Smooth muscle cell (in vitro differentiated cells): ENCODE measurements around the gene TM6SF1. TPM values are rescaled to one million over a fixed set of nuclear protein-coding genes. Genes with fewer than 3 reads are reported as not detected.

Experiments
- DNase-seq: peaks from one replicate; lab custom pipeline; 2025; ENCODE audit not compliant: unreplicated experiment; lab: John Stamatoyannopoulos, UW
- H2AFZ ChIP-seq: fragments of 200-600 bp; sonication (generic); 2 replicates; pipeline ENCODE4 v1.6.0; 2016; ENCODE audit warnings: antibody characterized with exemption, low read depth, mild to moderate bottlenecking
- H3F3A ChIP-seq: fragments of 200-600 bp; sonication (generic); 2 replicates; pipeline ENCODE4 v1.6.0; 2017; ENCODE audit warnings: antibody characterized with exemption, low read depth
- H3K27ac ChIP-seq: fragments of 200-600 bp; sonication (generic); 2 replicates; pipeline ENCODE4 v1.5.1; 2016; ENCODE audit warnings: low read depth, mild to moderate bottlenecking
- H3K27me3 ChIP-seq: fragments of 200-600 bp; sonication (generic); 2 replicates; pipeline ENCODE4 v1.6.1; 2016; ENCODE audit warnings: low read depth, mild to moderate bottlenecking
- H3K36me3 ChIP-seq: fragments of 200-600 bp; sonication (generic); 2 replicates; pipeline ENCODE4 v1.5.1; 2016; ENCODE audit warnings: low read depth
- H3K4me1 ChIP-seq: fragments of 200-600 bp; sonication (generic); 2 replicates; pipeline ENCODE4 v1.5.1; 2016; ENCODE audit warnings: low read depth
- H3K4me2 ChIP-seq: fragments of 200-600 bp; sonication (generic); 2 replicates; pipeline ENCODE4 v1.6.0; 2016; ENCODE audit warnings: mild to moderate bottlenecking
- H3K4me3 ChIP-seq: fragments of 200-600 bp; sonication (generic); 2 replicates; pipeline ENCODE4 v1.5.1; 2016; ENCODE audit warnings: mild to moderate bottlenecking
- H3K79me2 ChIP-seq: fragments of 200-600 bp; sonication (generic); 2 replicates; pipeline ENCODE4 v1.6.0; 2016; ENCODE audit warnings: low read depth, mild to moderate bottlenecking
- H3K9ac ChIP-seq: fragments of 200-600 bp; sonication (generic); 2 replicates; pipeline ENCODE4 v1.6.0; 2016; ENCODE audit warnings: low read depth
- H3K9me3 ChIP-seq: fragments of 200-600 bp; sonication (generic); replicated peaks from 2 replicates; pipeline ENCODE4 v1.5.1; 2016; ENCODE audit warnings: low read depth
- H4K20me1 ChIP-seq: fragments of 200-600 bp; sonication (generic); 2 replicates; pipeline ENCODE4 v1.6.0; 2016; ENCODE audit warnings: low read depth
- CTCF ChIP-seq: fragments of 200-600 bp; sonication (generic); IDR thresholded peaks from 2 replicates; pipeline ENCODE4 v1.5.1; 2017; ENCODE audit warnings: borderline replicate concordance, mild to moderate bottlenecking, antibody characterized with exemption; ENCODE audit not compliant: insufficient read depth, poor library complexity, severe bottlenecking
- WGBS: methylation state at CpG from one replicate; pipeline ENCODE4 v1.1.7; 2016; ENCODE audit warnings: low lambda C conversion rate; 5-methylcytosine and 5-hydroxymethylcytosine counted together
- polyA plus RNA-seq: library from polyadenylated mRNA; unstranded; fragments of >200 nt; fragmentation: Nextera tagmentation; extraction: Ambion mirVana; gene quantifications from 2 replicates; pipeline ENCODE4 v1.2.1, GENCODE V29; 2016
- total RNA-seq: library from RNA; depleted of rRNA; stranded (reverse); fragments of >200 nt; gene quantifications from 2 replicates; pipeline ENCODE4 v1.2.3, GENCODE V29; 2014

Gene TM6SF1
- total and polyA plus RNA-seq, 2 experiments from 2014 or later, result 1.5 TPM; not detected in 1

- Histone ChIP-seq H3K9ac (no peak overlapping the region), H4K20me1 (no peaks in the 10 kb centered on the region), H3K79me2 (no peaks in the 10 kb centered on the region), H3K4me1 (peaks cover 4% of the 10 kb centered on the region), H3K36me3 (no peaks in the 10 kb centered on the region), H2AFZ (no peak overlapping the region), H3K27ac (no peak overlapping the region), H3K9me3 (no peaks in the 10 kb centered on the region), H3F3A (no peaks in the 10 kb centered on the region), H3K4me3 (no peak overlapping the region), H3K27me3 (peaks cover 88% of the 10 kb centered on the region), H3K4me2 (no peak overlapping the region)
- no peak for TF ChIP-seq CTCF
- no peak for DNase-seq
- 93% methylated on average over 1 of the region's 1 CpG for WGBS
These were observed 2.0 kb upstream of the TM6SF1 start for GRCh38 chr15:83105440-83105839.

- DNase-seq, result no peak
- peaks cover 4% of the 10 kb centered on the region for H3K4me1 ChIP-seq
- WGBS, result 38% methylated on average over 23 of the region's 30 CpGs
- H3K36me3 ChIP-seq, result no peaks in the 10 kb centered on the region
- H3K9ac ChIP-seq, result no peak overlapping the region
- no peak overlapping the region for H2AFZ ChIP-seq
- H3F3A ChIP-seq, result no peaks in the 10 kb centered on the region
- no peaks in the 10 kb centered on the region for H4K20me1 ChIP-seq
- H3K9me3 ChIP-seq, result no peaks in the 10 kb centered on the region
- H3K79me2 ChIP-seq, result no peaks in the 10 kb centered on the region
- TF ChIP-seq CTCF, result no peak
- H3K27me3 ChIP-seq, result peaks cover 69% of the 10 kb centered on the region
- H3K4me3 ChIP-seq, result peak overlapping the region; percentile 48
- no peak overlapping the region for H3K27ac ChIP-seq
- H3K4me2 ChIP-seq, result peak overlapping the region; percentile 87
These were observed 366 bp downstream of the TM6SF1 start for GRCh38 chr15:83107841-83108181.

GRCh38 chr15:83108266-83109219, 1.1 kb downstream of the TM6SF1 start:
- no peak for DNase-seq
- no peak overlapping the region for H3K4me2 ChIP-seq
- peaks cover 4% of the 10 kb centered on the region for H3K4me1 ChIP-seq
- no peak for TF ChIP-seq CTCF
- no peak overlapping the region for H2AFZ ChIP-seq
- H3K27me3 ChIP-seq, result peaks cover 67% of the 10 kb centered on the region
- no peaks in the 10 kb centered on the region for H3F3A ChIP-seq
- H3K4me3 ChIP-seq, result no peak overlapping the region
- 80% methylated on average over 21 of the region's 21 CpGs for WGBS
- H3K36me3 ChIP-seq, result no peaks in the 10 kb centered on the region
- H3K9me3 ChIP-seq, result no peaks in the 10 kb centered on the region
- no peak overlapping the region for H3K27ac ChIP-seq
- H3K9ac ChIP-seq, result no peak overlapping the region
- H3K79me2 ChIP-seq, result no peaks in the 10 kb centered on the region
- no peaks in the 10 kb centered on the region for H4K20me1 ChIP-seq
